Body of pancreas (tissue), 4 donors: ENCODE results near the gene C1QTNF1.

Experiments
- POLR2A ChIP-seq, 3 donors: fragments of 450-650 bp; IDR thresholded peaks; one replicate each; pipeline ENCODE4 v1.6.1; 2016; ENCODE audit warnings: antibody characterized with exemption in 3 of 3, mild to moderate bottlenecking in 2 of 3
- TF ChIP-seq, protein P1 (sequence below), 7 experiments: fragments of 450-650 bp in 4 of 7; fragments of 200-600 bp in 3 of 7; sonication (generic) in 3 of 7; IDR thresholded peaks; one replicate each; pipeline ENCODE4 v1.5.1; 2016 to 2019; ENCODE audit warnings: antibody characterized with exemption in 7 of 7

DNA sequence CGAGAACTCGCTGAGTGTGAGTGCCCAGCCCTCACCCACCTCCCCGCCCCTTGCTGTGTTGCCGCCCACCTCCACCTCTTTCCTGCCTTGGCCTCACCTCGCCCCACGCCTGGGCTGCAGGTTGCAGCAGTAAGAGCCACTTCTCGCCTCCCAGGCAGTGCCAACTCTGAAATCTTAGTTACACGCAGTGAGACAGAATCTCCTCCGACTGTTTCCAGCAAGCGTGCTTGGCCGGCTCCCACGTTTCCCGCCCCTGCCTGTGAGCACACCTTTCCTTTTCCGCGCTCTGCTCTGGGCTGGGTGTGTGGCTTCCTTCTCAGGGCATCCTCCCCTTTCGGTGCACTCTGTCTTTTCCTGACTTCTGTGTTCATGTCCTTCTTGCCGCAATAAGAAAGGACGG, 56.4 kb downstream of the C1QTNF1 start:
- TF ChIP-seq, protein P1, sequence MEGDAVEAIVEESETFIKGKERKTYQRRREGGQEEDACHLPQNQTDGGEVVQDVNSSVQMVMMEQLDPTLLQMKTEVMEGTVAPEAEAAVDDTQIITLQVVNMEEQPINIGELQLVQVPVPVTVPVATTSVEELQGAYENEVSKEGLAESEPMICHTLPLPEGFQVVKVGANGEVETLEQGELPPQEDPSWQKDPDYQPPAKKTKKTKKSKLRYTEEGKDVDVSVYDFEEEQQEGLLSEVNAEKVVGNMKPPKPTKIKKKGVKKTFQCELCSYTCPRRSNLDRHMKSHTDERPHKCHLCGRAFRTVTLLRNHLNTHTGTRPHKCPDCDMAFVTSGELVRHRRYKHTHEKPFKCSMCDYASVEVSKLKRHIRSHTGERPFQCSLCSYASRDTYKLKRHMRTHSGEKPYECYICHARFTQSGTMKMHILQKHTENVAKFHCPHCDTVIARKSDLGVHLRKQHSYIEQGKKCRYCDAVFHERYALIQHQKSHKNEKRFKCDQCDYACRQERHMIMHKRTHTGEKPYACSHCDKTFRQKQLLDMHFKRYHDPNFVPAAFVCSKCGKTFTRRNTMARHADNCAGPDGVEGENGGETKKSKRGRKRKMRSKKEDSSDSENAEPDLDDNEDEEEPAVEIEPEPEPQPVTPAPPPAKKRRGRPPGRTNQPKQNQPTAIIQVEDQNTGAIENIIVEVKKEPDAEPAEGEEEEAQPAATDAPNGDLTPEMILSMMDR (IDR thresholded peaks at IDR 0.05) = no peak
- TF ChIP-seq POLR2A (IDR thresholded peaks at IDR 0.05) = no peak
